Gastroesophageal sphincter (tissue), 4 donors: ENCODE data around the gene MIGA1. TPM values are rescaled to one million over a fixed set of nuclear protein-coding genes. Genes with fewer than 3 reads are reported as not detected.
A peak's percentile ranks its signal among the peaks of the same experiment; 100 is the strongest.

Experiments used
- ATAC-seq: fragments of 150-250 bp; one replicate; pipeline ENCODE4 v1.9.1; 2016; ENCODE audit warnings: mild to moderate bottlenecking, moderate library complexity
- H3K27ac ChIP-seq, 4 donors: fragments of 200-600 bp; sonication (generic) in 3 of 4; 1 replicate in 3 of 4; 2 replicates in 1 of 4; pipeline ENCODE4 v1.5.1; 2016 to 2019
- H3K27me3 ChIP-seq: fragments of 200-600 bp; sonication (generic); one replicate; pipeline ENCODE4 v1.5.1; 2019
- H3K36me3 ChIP-seq, 2 donors: fragments of 200-600 bp; sonication (generic); one replicate each; pipeline ENCODE4 v1.5.1; 2019; ENCODE audit warnings: control low read depth in 1 of 2
- H3K4me1 ChIP-seq, 3 donors: fragments of 200-600 bp; sonication (generic); 1 replicate in 2 of 3; 2 replicates in 1 of 3; pipeline ENCODE4 v1.5.1; 2016 to 2019; ENCODE audit warnings: control low read depth in 2 of 3
- H3K4me3 ChIP-seq, 2 donors: fragments of 200-600 bp; sonication (generic); one replicate each; pipeline ENCODE4 v1.5.1; 2019; ENCODE audit warnings: mild to moderate bottlenecking in 1 of 2, moderate library complexity in 1 of 2
- H3K9me3 ChIP-seq, 3 donors: fragments of 200-600 bp; sonication (generic); one replicate each; pipeline ENCODE4 v1.5.1; 2017 to 2019; ENCODE audit warnings: control low read depth in 2 of 3
- CTCF ChIP-seq, 4 experiments: fragments of 200-600 bp in 2 of 4; fragments of 450-650 bp in 2 of 4; sonication (generic) in 1 of 4; IDR thresholded peaks; one replicate each; pipeline ENCODE4 v1.5.1; 2017 to 2019; ENCODE audit warnings: antibody characterized with exemption in 4 of 4, mild to moderate bottlenecking in 2 of 4, moderate library complexity in 2 of 4
- EP300 ChIP-seq: sonication (generic); formaldehyde crosslinking; IDR thresholded peaks from one replicate; pipeline ENCODE4 v1.6.1; 2017; ENCODE audit warnings: antibody characterized with exemption, mild to moderate bottlenecking
- POLR2A ChIP-seq, 2 donors: fragments of 450-650 bp; IDR thresholded peaks; one replicate each; pipeline ENCODE4 v1.6.1; 2017; ENCODE audit warnings: antibody characterized with exemption in 2 of 2, mild to moderate bottlenecking in 2 of 2, moderate library complexity in 1 of 2
- POLR2AphosphoS5 ChIP-seq: sonication (generic); formaldehyde crosslinking; IDR thresholded peaks from one replicate; pipeline ENCODE4 v1.6.1; 2017; ENCODE audit warnings: antibody characterized with exemption
- WGBS, 2 donors: methylation state at CpG; one replicate each; pipeline ENCODE4 v1.1.5; 2018; ENCODE audit warnings: low coverage in 1 of 2; 5-methylcytosine and 5-hydroxymethylcytosine counted together
- total RNA-seq, 4 donors: library from RNA; depleted of rRNA; stranded (reverse); fragments of >200 nt; gene quantifications; one replicate each; pipeline ENCODE4 v1.1.0, GENCODE V29; 2016

The MIGA1 gene
- total RNA-seq, 4 donors from 2014 or later: 13.8 to 22.3 (median 20.6) TPM

- Histone ChIP-seq H3K27ac (peak overlapping the region; percentile 89 to 96 (median 92)), H3K4me3 (no peak overlapping the region), H3K36me3 (peaks cover 0 to 5% of the 10 kb centered on the region in 2 donors), H3K4me1 (peaks cover 17 to 81% (median 25%) of the 10 kb centered on the region in 3 donors), H3K9me3 (no peaks in the 10 kb centered on the region), H3K27me3 (no peaks in the 10 kb centered on the region)
- TF ChIP-seq EP300: no peak
- ATAC-seq: peak; percentile 35
- WGBS, 2 donors: 7 to 33% methylated on average over 2 of the region's 2 CpGs
Observed at GRCh38 chr1:77831976-77832711, 52.7 kb downstream of the MIGA1 start.

GRCh38 chr1:77832901-77833300 lies 53.5 kb downstream of the MIGA1 start:
- H3K27me3 ChIP-seq: no peaks in the 10 kb centered on the region
- H3K4me3 ChIP-seq: no peak overlapping the region
- H3K4me1 ChIP-seq: peaks cover 17 to 88% (median 25%) of the 10 kb centered on the region in 3 donors
- no peak for TF ChIP-seq CTCF (IDR thresholded peaks at IDR 0.05)
- peak; percentile 30 for TF ChIP-seq EP300
- TF ChIP-seq POLR2AphosphoS5: peak; percentile 92
- TF ChIP-seq POLR2A (IDR thresholded peaks at IDR 0.05): no peak
- peak; percentile 89 for ATAC-seq
- no peaks in the 10 kb centered on the region for H3K9me3 ChIP-seq
- peaks cover 0 to under 1% of the 10 kb centered on the region in 2 donors for H3K36me3 ChIP-seq
- peak overlapping the region; percentile 89 to 100 (median 92) for H3K27ac ChIP-seq

- Histone ChIP-seq H3K4me1 (peaks cover 17 to 93% (median 25%) of the 10 kb centered on the region in 3 donors), H3K27me3 (no peaks in the 10 kb centered on the region), H3K27ac (peak overlapping the region; percentile 89 to 100 (median 92)), H3K4me3 (no peak overlapping the region), H3K9me3 (no peaks in the 10 kb centered on the region), H3K36me3 (no peaks in the 10 kb centered on the region)
- ATAC-seq: no peak
- TF ChIP-seq POLR2AphosphoS5 (no peak), EP300 (no peak), POLR2A (IDR thresholded peaks at IDR 0.05) (no peak), CTCF (IDR thresholded peaks at IDR 0.05) (no peak)
- WGBS, 2 donors: 84 to 100% methylated on average over 2 to 3 of the region's 3 CpGs
Observed at GRCh38 chr1:77833521-77834100, 54.2 kb downstream of the MIGA1 start.

- TF ChIP-seq EP300 (no peak), POLR2AphosphoS5 (peak; percentile 62)
- ATAC-seq: peak; percentile 54
- Histone ChIP-seq H3K27me3 (no peaks in the 10 kb centered on the region), H3K27ac (peak overlapping the region; percentile 89 to 100 (median 92)), H3K4me1 (peaks cover 17 to 87% (median 25%) of the 10 kb centered on the region in 3 donors), H3K36me3 (peaks cover 0 to 7% of the 10 kb centered on the region in 2 donors), H3K9me3 (no peaks in the 10 kb centered on the region), H3K4me3 (no peak overlapping the region)
- 4 to 8% methylated on average over 2 of the region's 2 CpGs for WGBS, 2 donors
Observed at GRCh38 chr1:77834771-77835334, 55.4 kb downstream of the MIGA1 start.

- peak overlapping the region in 1 of 4 donors; percentile 12 for H3K27ac ChIP-seq
Observed at GRCh38 chr1:77841574-77841973, 62.1 kb downstream of the MIGA1 start.

More at GRCh38 chr1:77841574-77841973, 62.1 kb downstream of the MIGA1 start:
- no peak overlapping the region for H3K4me3 ChIP-seq
- H3K27me3 ChIP-seq: no peaks in the 10 kb centered on the region
- 33% methylated on average over 1 of the region's 1 CpG; no CpG with 5 or more reads in 1 of the 2 donors for WGBS, 2 donors
- peaks cover 0 to 37% (median under 1%) of the 10 kb centered on the region in 3 donors for H3K4me1 ChIP-seq
- no peaks in the 10 kb centered on the region for H3K9me3 ChIP-seq
- TF ChIP-seq CTCF (IDR thresholded peaks at IDR 0.05) (no peak), POLR2A (IDR thresholded peaks at IDR 0.05) (no peak)
- peaks cover 0 to 27% of the 10 kb centered on the region in 2 donors for H3K36me3 ChIP-seq
- ATAC-seq: no peak
